Ovary (tissue), 9 donors: ENCODE measurements around the gene MRM2. TPM values are rescaled to one million over a fixed set of nuclear protein-coding genes. Genes with fewer than 3 reads are reported as not detected.

Experiments used
- DNase-seq, 5 donors: peaks; one replicate each; pipeline ENCODE4 v3.0.0-alpha.2; 2019 to 2020
- H3K27ac ChIP-seq, 2 donors: fragments of 200-600 bp; one replicate each; pipeline versions ENCODE4 v1.5.1 to v1.8.0; 2019 to 2022
- H3K27me3 ChIP-seq: fragments of 200-600 bp; one replicate; pipeline ENCODE4 v1.8.0; 2022
- H3K36me3 ChIP-seq: fragments of 200-600 bp; sonication (generic); one replicate; pipeline ENCODE4 v1.5.1; 2019
- H3K4me1 ChIP-seq: one replicate; pipeline ENCODE4 v1.8.1; 2013; ENCODE audit warnings: mild to moderate bottlenecking, moderate library complexity; ENCODE audit not compliant: insufficient read depth
- H3K4me3 ChIP-seq: fragments of 200-600 bp; sonication (generic); one replicate; pipeline ENCODE4 v1.5.1; 2017
- H3K9me3 ChIP-seq, 2 donors: fragments of 200-600 bp in 1 of 2; sonication (generic) in 1 of 2; one replicate each; pipeline versions ENCODE4 v1.5.1 to v1.8.1; 2013 to 2019; ENCODE audit warnings: mild to moderate bottlenecking in 1 of 2, moderate library complexity in 1 of 2
- CTCF ChIP-seq, 3 donors: fragments of 450-650 bp in 2 of 3; fragments of 200-600 bp in 1 of 3; IDR thresholded peaks; one replicate each; pipeline versions ENCODE4 v1.5.1 to v1.8.0; 2016 to 2022; ENCODE audit warnings: antibody characterized with exemption in 3 of 3, mild to moderate bottlenecking in 1 of 3
- EP300 ChIP-seq: sonication (generic); formaldehyde crosslinking; IDR thresholded peaks from one replicate; pipeline ENCODE4 v1.6.1; 2017; ENCODE audit warnings: antibody characterized with exemption
- POLR2A ChIP-seq: fragments of 450-650 bp; IDR thresholded peaks from one replicate; pipeline ENCODE4 v1.6.1; 2017; ENCODE audit warnings: antibody characterized with exemption, mild to moderate bottlenecking, moderate library complexity
- WGBS, 3 donors: extraction: QIAGEN DNeasy Blood & Tissue Kit in 1 of 3; methylation state at CpG; one replicate each; pipeline versions ENCODE4 v1.1.5 to v1.1.7; 2013 to 2017; 5-methylcytosine and 5-hydroxymethylcytosine counted together
- intact Hi-C, 4 donors: fragments of 100-400 bp; cut with DNase I; formaldehyde crosslinking; loops; one replicate each; pipeline versions ENCODE4 v1.11.0 to v1.15.1; 2022 to 2023
- polyA plus RNA-seq, 2 donors: library from polyadenylated mRNA; stranded (reverse); fragments of 200-250 nt in 1 of 2; fragments of 350-450 nt in 1 of 2; fragmentation: Illumina TruSeq in 1 of 2; extraction: RNeasy Lipid Tissue Mini Kit (QIAGEN cat#74804) in 1 of 2; gene quantifications; one replicate each; pipeline ENCODE4 v1.2.3, GENCODE V29; 2013 to 2014
- total RNA-seq, 7 donors: library from RNA; depleted of rRNA in 2 of 7; stranded (reverse); fragments of >200 nt in 2 of 7; fragmentation: NEBNext Ultra II Directional in 3 of 7; extraction: Animal tissue kit (Norgen Biotek cat#: 25700) in 3 of 7; gene quantifications; one replicate each; pipeline versions ENCODE4 v1.1.0 to v1.2.4, GENCODE V29; 2016 to 2023
- donor health status: DM: no; HTN: no; CAD: no; lungs with moderate emphysema.
- donor health status: DM: no; HTN: no; CAD: no.
- donor health status: Bipolar disorder and iron deficiency.
- donor health status: DM: yes; HTN: yes; CAD: no.
- donor health status: DM: no; HTN: no; CAD: no.
- donor health status: DM: yes; HTN: yes; CAD: no.

MRM2 gene
- total and polyA plus RNA-seq, 9 donors: 12.6 to 28.5 (median 21.4) TPM

- peak overlapping the region; percentile 13 to 53 for H3K27ac ChIP-seq
- no peaks in the 10 kb centered on the region for H3K9me3 ChIP-seq
- H3K36me3 ChIP-seq: no peaks in the 10 kb centered on the region
- intact Hi-C loops: no loop called here
- DNase-seq: peak; percentile 52 to 67 (median 64)
- peaks cover 11% of the 10 kb centered on the region for H3K4me1 ChIP-seq
- H3K4me3 ChIP-seq: no peak overlapping the region
- 8 to 11% (median 11%) methylated on average over 9 of the region's 9 CpGs for WGBS, 3 donors
- H3K27me3 ChIP-seq: no peaks in the 10 kb centered on the region
- TF ChIP-seq POLR2A (no peak), EP300 (no peak), CTCF (IDR thresholded peaks at IDR 0.05) (no peak)
These were observed 39.5 kb upstream of the MRM2 start for GRCh38 chr7:2281541-2281940.

GRCh38 chr7:2280424-2280823, 38.4 kb upstream of the MRM2 start:
- Histone ChIP-seq H3K4me3 (no peak overlapping the region), H3K4me1 (peaks cover 11% of the 10 kb centered on the region), H3K9me3 (no peaks in the 10 kb centered on the region), H3K36me3 (no peaks in the 10 kb centered on the region), H3K27me3 (no peaks in the 10 kb centered on the region), H3K27ac (no peak overlapping the region)
- 32 to 46% (median 32%) methylated on average over 2 of the region's 2 CpGs for WGBS, 3 donors
- intact Hi-C loops: no loop called here
- TF ChIP-seq CTCF (IDR thresholded peaks at IDR 0.05) (no peak), EP300 (no peak), POLR2A (no peak)
- no peak for DNase-seq

GRCh38 chr7:2279896-2280295, 37.9 kb upstream of the MRM2 start:
- no peak for DNase-seq
- TF ChIP-seq CTCF (IDR thresholded peaks at IDR 0.05) (no peak), POLR2A (no peak), EP300 (no peak)
- no peaks in the 10 kb centered on the region for H3K9me3 ChIP-seq
- H3K27me3 ChIP-seq: no peaks in the 10 kb centered on the region
- H3K27ac ChIP-seq: no peak overlapping the region
- 9 to 14% (median 12%) methylated on average over 4 of the region's 4 CpGs for WGBS, 3 donors
- no peak overlapping the region for H3K4me3 ChIP-seq
- no peaks in the 10 kb centered on the region for H3K36me3 ChIP-seq
- intact Hi-C loops: no loop called here
- H3K4me1 ChIP-seq: peaks cover 11% of the 10 kb centered on the region

GRCh38 chr7:2278026-2278425, 36.0 kb upstream of the MRM2 start:
- no peaks in the 10 kb centered on the region for H3K27me3 ChIP-seq
- no peak overlapping the region for H3K4me3 ChIP-seq
- WGBS, 3 donors: 93 to 95% (median 94%) methylated on average over 11 of the region's 11 CpGs
- DNase-seq: no peak
- no peak for TF ChIP-seq EP300
- no peak for TF ChIP-seq CTCF (IDR thresholded peaks at IDR 0.05)
- TF ChIP-seq POLR2A: no peak
- no peaks in the 10 kb centered on the region for H3K36me3 ChIP-seq
- no peaks in the 10 kb centered on the region for H3K9me3 ChIP-seq
- intact Hi-C loops: no loop called here
- H3K27ac ChIP-seq: no peak overlapping the region
- peaks cover 11% of the 10 kb centered on the region for H3K4me1 ChIP-seq
